Progenitor cell of endocrine pancreas (in vitro differentiated cells): ENCODE measurements around the gene LSM6. TPM values are rescaled to one million over a fixed set of nuclear protein-coding genes. Genes with fewer than 3 reads are reported as not detected.

Experiments
- DNase-seq: peaks from one replicate; pipeline ENCODE4 v3.0.0; 2021; ENCODE audit warnings: low spot score; ENCODE audit not compliant: unreplicated experiment
- H3K27ac Mint-ChIP-seq: 2 replicates; pipeline ENCODE4 v1.8.0; 2021; ENCODE audit warnings: mild to moderate bottlenecking, moderate library complexity, mixed read lengths
- H3K27me3 Mint-ChIP-seq: 2 replicates; pipeline ENCODE4 v1.8.0; 2021; ENCODE audit warnings: mixed read lengths
- H3K36me3 Mint-ChIP-seq: 2 replicates; pipeline ENCODE4 v1.8.0; 2022; ENCODE audit warnings: mixed read lengths; ENCODE audit not compliant: insufficient read depth
- H3K4me1 Mint-ChIP-seq: 2 replicates; pipeline ENCODE4 v1.8.0; 2021; ENCODE audit warnings: low read depth, mixed read lengths
- H3K4me3 Mint-ChIP-seq: 2 replicates; pipeline ENCODE4 v1.8.0; 2021; ENCODE audit warnings: low read depth, mild to moderate bottlenecking, moderate library complexity, mixed read lengths
- H3K9me3 Mint-ChIP-seq: 2 replicates; pipeline ENCODE4 v1.8.0; 2021; ENCODE audit warnings: low read depth, mixed read lengths
- total RNA-seq: library from RNA; stranded (reverse); gene quantifications from 2 replicates; pipeline ENCODE4 v1.2.1, GENCODE V29; 2021
- TF ChIP-seq, protein P1 (sequence below): fragments of 200-600 bp; sonication (generic); IDR thresholded peaks from one replicate; pipeline ENCODE4 v1.5.0; 2021; ENCODE audit warnings: antibody characterized with exemption, mild to moderate bottlenecking; ENCODE audit not compliant: unreplicated experiment

LSM6 gene
- total RNA-seq, 1 donor from 2014 or later: 52.6 TPM

DNA sequence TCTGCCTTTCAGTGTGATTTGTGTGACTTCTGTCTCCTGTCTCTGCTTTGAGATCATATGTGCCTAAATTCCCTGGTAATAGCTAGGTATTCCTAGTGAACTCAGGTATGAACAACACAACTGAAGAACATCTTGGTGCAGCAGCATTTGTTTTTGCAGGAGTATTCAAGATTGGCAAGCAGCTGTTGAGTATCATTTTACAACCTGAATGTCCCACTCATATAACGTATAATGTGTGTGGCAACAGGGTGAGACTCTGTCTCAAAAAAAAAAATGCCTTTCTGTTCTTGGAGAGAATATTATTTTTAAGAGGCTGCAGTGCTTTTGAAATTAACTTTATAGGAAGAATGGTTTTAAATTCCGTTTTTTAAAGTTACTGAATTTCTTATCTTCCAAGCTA is 7.7 kb downstream of the LSM6 start:
- Mint-ChIP-seq H3K9me3 (no peaks in the 10 kb centered on the region), H3K27ac (peak overlapping the region; percentile 27), H3K4me1 (peaks cover 32% of the 10 kb centered on the region), H3K36me3 (peaks cover 3% of the 10 kb centered on the region), H3K27me3 (no peaks in the 10 kb centered on the region), H3K4me3 (no peak overlapping the region)
- TF ChIP-seq, protein P1, sequence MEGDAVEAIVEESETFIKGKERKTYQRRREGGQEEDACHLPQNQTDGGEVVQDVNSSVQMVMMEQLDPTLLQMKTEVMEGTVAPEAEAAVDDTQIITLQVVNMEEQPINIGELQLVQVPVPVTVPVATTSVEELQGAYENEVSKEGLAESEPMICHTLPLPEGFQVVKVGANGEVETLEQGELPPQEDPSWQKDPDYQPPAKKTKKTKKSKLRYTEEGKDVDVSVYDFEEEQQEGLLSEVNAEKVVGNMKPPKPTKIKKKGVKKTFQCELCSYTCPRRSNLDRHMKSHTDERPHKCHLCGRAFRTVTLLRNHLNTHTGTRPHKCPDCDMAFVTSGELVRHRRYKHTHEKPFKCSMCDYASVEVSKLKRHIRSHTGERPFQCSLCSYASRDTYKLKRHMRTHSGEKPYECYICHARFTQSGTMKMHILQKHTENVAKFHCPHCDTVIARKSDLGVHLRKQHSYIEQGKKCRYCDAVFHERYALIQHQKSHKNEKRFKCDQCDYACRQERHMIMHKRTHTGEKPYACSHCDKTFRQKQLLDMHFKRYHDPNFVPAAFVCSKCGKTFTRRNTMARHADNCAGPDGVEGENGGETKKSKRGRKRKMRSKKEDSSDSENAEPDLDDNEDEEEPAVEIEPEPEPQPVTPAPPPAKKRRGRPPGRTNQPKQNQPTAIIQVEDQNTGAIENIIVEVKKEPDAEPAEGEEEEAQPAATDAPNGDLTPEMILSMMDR: no peak
- no peak for DNase-seq

DNA sequence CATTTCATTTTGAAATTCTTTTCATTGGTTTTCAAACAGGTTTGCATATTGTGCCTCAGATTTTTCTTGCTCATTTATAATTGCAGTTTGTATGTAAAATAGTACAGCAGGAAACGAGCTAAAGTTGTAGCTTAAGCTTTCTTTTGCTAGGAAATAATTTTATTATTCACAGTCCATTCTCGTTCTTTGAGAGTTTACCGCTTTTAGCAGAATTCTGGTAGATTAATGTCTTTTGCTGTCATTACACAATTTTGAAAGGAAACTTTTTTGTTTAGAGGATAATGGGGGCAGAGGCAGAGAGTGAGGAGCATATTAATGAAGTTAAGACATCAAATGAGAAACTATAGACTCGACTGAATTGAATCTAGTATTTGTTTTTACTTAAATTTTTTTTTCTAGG is 10.5 kb downstream of the LSM6 start:
- Mint-ChIP-seq H3K4me1 (peaks cover 17% of the 10 kb centered on the region), H3K36me3 (peaks cover 11% of the 10 kb centered on the region), H3K9me3 (no peaks in the 10 kb centered on the region), H3K27me3 (no peaks in the 10 kb centered on the region), H3K27ac (no peak overlapping the region), H3K4me3 (no peak overlapping the region)
- DNase-seq: no peak
- TF ChIP-seq, protein P1: no peak

DNA sequence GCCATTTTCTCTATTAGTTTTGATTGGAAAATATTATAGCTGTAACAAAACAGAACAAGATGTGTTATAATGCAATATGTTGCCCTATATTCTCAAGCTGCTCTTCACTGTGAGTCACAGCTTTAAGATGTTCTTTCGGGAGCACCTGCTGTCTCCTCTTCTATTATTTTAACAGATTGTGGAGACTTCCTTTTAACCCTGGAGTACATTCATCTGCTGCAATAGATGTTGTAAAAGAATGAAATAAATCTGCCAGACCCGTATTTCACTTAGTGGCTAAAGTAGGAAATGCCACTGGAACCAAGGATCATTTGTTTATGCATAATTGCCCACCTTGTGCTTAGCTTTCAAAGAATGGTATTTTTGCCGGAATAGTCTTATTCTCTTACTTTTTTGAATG is 11.1 kb downstream of the LSM6 start:
- DNase-seq: no peak
- TF ChIP-seq, protein P1: no peak
- peaks cover 13% of the 10 kb centered on the region for H3K36me3 Mint-ChIP-seq
- H3K4me3 Mint-ChIP-seq: no peak overlapping the region
- H3K4me1 Mint-ChIP-seq: peaks cover 14% of the 10 kb centered on the region
- H3K9me3 Mint-ChIP-seq: no peaks in the 10 kb centered on the region
- H3K27me3 Mint-ChIP-seq: no peaks in the 10 kb centered on the region
- H3K27ac Mint-ChIP-seq: no peak overlapping the region

DNA sequence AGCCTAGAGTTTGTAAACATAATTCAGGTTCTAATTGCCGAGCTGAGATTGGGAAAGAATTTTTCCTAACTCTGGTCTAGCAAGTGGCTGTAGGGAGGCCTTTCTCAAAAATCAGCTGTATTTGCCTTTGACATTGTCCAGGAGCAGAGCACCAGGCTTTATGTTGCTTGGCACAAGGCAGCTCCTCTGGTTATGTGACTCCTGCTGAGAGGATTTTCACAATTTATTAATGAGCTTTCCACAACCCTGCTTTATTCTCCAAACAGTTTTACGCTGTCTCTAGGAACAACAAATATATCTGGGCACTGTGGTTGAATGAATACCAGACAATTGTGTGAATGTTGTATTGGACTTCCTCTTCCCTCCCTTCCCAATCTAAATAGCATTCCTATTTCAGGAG is 14.9 kb downstream of the LSM6 start:
- Mint-ChIP-seq H3K27me3 (no peaks in the 10 kb centered on the region), H3K27ac (peak overlapping the region; percentile 45), H3K9me3 (no peaks in the 10 kb centered on the region), H3K36me3 (peaks cover 11% of the 10 kb centered on the region), H3K4me3 (no peak overlapping the region), H3K4me1 (no peaks in the 10 kb centered on the region)
- DNase-seq: no peak
- TF ChIP-seq, protein P1: no peak

DNA sequence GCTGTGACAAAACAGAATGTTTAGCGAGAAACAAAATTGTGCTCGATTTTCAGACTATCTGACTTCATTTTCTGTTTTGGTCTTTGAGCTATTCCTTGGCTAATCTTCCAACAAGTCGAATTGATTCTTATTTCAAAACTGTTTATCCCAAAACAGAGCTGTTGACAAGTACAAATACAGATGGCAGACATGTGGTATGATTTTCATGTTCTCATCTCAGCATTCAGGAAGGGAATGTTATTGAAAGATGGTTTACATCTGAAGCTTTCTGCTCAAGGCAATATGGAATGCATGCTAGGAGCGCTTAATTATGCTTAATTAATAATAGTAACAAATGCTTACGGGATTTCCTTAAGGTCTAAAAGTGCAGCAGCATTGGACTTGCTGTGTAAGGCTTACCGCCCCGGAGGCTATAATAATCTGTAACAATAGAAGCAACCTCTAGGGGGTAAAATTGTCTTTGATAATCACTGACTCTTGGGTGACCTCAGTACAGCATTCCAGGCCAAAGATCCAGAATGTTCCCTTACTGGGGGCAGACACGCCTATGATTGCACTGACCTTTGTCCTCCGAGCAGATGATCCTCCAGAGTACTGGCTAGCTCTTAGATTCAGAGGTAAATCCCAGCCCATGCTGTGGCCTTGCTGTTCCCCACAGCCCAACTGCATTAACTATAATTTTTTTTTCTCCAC is 16.4 kb downstream of the LSM6 start:
- TF ChIP-seq, protein P1: peak; percentile 23
- H3K4me3 Mint-ChIP-seq: no peak overlapping the region
- no peak overlapping the region for H3K27ac Mint-ChIP-seq
- H3K36me3 Mint-ChIP-seq: peaks cover 11% of the 10 kb centered on the region
- no peaks in the 10 kb centered on the region for H3K27me3 Mint-ChIP-seq
- no peaks in the 10 kb centered on the region for H3K4me1 Mint-ChIP-seq
- no peak for DNase-seq
- no peaks in the 10 kb centered on the region for H3K9me3 Mint-ChIP-seq
